ENCODE measurements around the gene RAB9B.

The RAB9B gene

GRCh38 chrX:103781706-103782105, 50.4 kb downstream of the RAB9B start:
- no peak for DNase-seq (ENCODE audit: low read depth)
- H3K4me3 ChIP-seq (replicated peaks; ENCODE audit: low read depth, low read length), result no peak overlapping the region
- TF ChIP-seq CTCF (IDR thresholded peaks at IDR 0.05; ENCODE audit: low read length, missing control alignments), result no peak

- TF ChIP-seq CTCF (IDR thresholded peaks at IDR 0.05; ENCODE audit: low read length, missing control alignments), result no peak
- no peak for DNase-seq (ENCODE audit: low read depth)
- no peak overlapping the region for H3K4me3 ChIP-seq (replicated peaks; ENCODE audit: low read depth, low read length)
These were observed 51.0 kb downstream of the RAB9B start for GRCh38 chrX:103781062-103781402.

GRCh38 chrX:103780336-103781061, 51.6 kb downstream of the RAB9B start:
- DNase-seq (ENCODE audit: low read depth), result no peak
- no peak overlapping the region for H3K4me3 ChIP-seq (replicated peaks; ENCODE audit: low read depth, low read length)

GRCh38 chrX:103779141-103779789, 52.8 kb downstream of the RAB9B start:
- no peak for TF ChIP-seq CTCF (IDR thresholded peaks at IDR 0.05; ENCODE audit: low read length, missing control alignments)
- DNase-seq (ENCODE audit: low read depth), result peak; percentile 67

More at GRCh38 chrX:103780336-103781061, 51.6 kb downstream of the RAB9B start:
- no peak for TF ChIP-seq CTCF (IDR thresholded peaks at IDR 0.05; ENCODE audit: low read length, missing control alignments)

GRCh38 chrX:103776546-103776945, 55.5 kb downstream of the RAB9B start, which contains the start of gene PLP1:
Gene PLP1 (plus strand): TSS chrX:103776840. CDS start chrX:103776996, 156 bp downstream.
- no peak for TF ChIP-seq CTCF (IDR thresholded peaks at IDR 0.05; ENCODE audit: low read length, missing control alignments)
- no peak within 1 kb of the TSS for H3K4me3 ChIP-seq (replicated peaks; ENCODE audit: low read depth, low read length)
- no peak for DNase-seq (ENCODE audit: low read depth)

More at GRCh38 chrX:103779141-103779789, 52.8 kb downstream of the RAB9B start:
- H3K4me3 ChIP-seq (replicated peaks; ENCODE audit: low read depth, low read length), result no peak overlapping the region

GRCh38 chrX:103774070-103774642, 57.9 kb downstream of the RAB9B start:
- TF ChIP-seq CTCF (IDR thresholded peaks at IDR 0.05; ENCODE audit: low read length, missing control alignments), result peak; percentile 51
- DNase-seq (ENCODE audit: low read depth), result peak; percentile 76
- no peak overlapping the region for H3K4me3 ChIP-seq (replicated peaks; ENCODE audit: low read depth, low read length)
